HG03442 (cell line): ENCODE measurements around the gene LANCL2.
"Not testable (repeated sequence)": the region's sequence is repeated elsewhere in the genome, so short reads cannot be mapped to it uniquely, and the experiment has no call there.

Experiments
- ATAC-seq: cut with Tn5 transposase; IDR thresholded peaks from one replicate; pipeline ENCODE4 v1.9.1; 2021; ENCODE audit warnings: mild to moderate bottlenecking, moderate library complexity; ENCODE audit not compliant: unreplicated experiment

The LANCL2 gene

GRCh38 chr7:55400191-55400590 lies 35.1 kb downstream of the LANCL2 start:
- no peak for ATAC-seq

- ATAC-seq = not testable (repeated sequence)
Observed at GRCh38 chr7:55402506-55402905, 37.4 kb downstream of the LANCL2 start.

GRCh38 chr7:55405856-55406541 lies 40.9 kb downstream of the LANCL2 start:
- ATAC-seq = no peak

- ATAC-seq = peak; percentile 80
Observed at GRCh38 chr7:55409482-55410225, 44.5 kb downstream of the LANCL2 start.

- no peak for ATAC-seq
Observed at GRCh38 chr7:55410667-55411239, 45.6 kb downstream of the LANCL2 start.

GRCh38 chr7:55411844-55412243 lies 46.7 kb downstream of the LANCL2 start:
- no peak for ATAC-seq

- no peak for ATAC-seq
Observed at GRCh38 chr7:55413442-55413841, 48.3 kb downstream of the LANCL2 start.

GRCh38 chr7:55415173-55415778 lies 50.1 kb downstream of the LANCL2 start:
- peak; percentile 98 for ATAC-seq

GRCh38 chr7:55417456-55417855 lies 52.3 kb downstream of the LANCL2 start:
- not testable (repeated sequence) for ATAC-seq

- ATAC-seq = no peak
Observed at GRCh38 chr7:55420530-55420929, 55.4 kb downstream of the LANCL2 start.

GRCh38 chr7:55423277-55423711 lies 58.2 kb downstream of the LANCL2 start:
- ATAC-seq = no peak

GRCh38 chr7:55423891-55424290 lies 58.8 kb downstream of the LANCL2 start:
- no peak for ATAC-seq

GRCh38 chr7:55425141-55425752 lies 60.1 kb downstream of the LANCL2 start:
- ATAC-seq = no peak

- ATAC-seq = no peak
Observed at GRCh38 chr7:55426676-55427075, 61.5 kb downstream of the LANCL2 start.

GRCh38 chr7:55427342-55427741 lies 62.2 kb downstream of the LANCL2 start:
- no peak for ATAC-seq

- ATAC-seq = no peak
Observed at GRCh38 chr7:55427800-55428199, 62.7 kb downstream of the LANCL2 start.

GRCh38 chr7:55429835-55430499 lies 64.8 kb downstream of the LANCL2 start:
- ATAC-seq = no peak

GRCh38 chr7:55431898-55432297 lies 66.8 kb downstream of the LANCL2 start:
- ATAC-seq = no peak

GRCh38 chr7:55432506-55432905 lies 67.4 kb downstream of the LANCL2 start:
- no peak for ATAC-seq

GRCh38 chr7:55432939-55433784 lies 68.0 kb downstream of the LANCL2 start:
- peak; percentile 72 for ATAC-seq
